Immature natural killer cell (primary cell): Measurements from ENCODE around the gene CTCF. TPM values are rescaled to one million over a fixed set of nuclear protein-coding genes. Genes with fewer than 3 reads are reported as not detected.
"Not testable (repeated sequence)": the region's sequence is repeated elsewhere in the genome, so short reads cannot be mapped to it uniquely, and the experiment has no call there.

ENCODE experiments used
- DNase-seq, 3 donors: peaks; one replicate each; pipeline ENCODE4 v3.0.0; 2022; ENCODE audit warnings: mixed read lengths in 1 of 3
- H3K27ac Mint-ChIP-seq, 6 donors: one replicate each; pipeline ENCODE4 v1.8.0; 2020; ENCODE audit warnings: mixed read lengths in 6 of 6, mild to moderate bottlenecking in 5 of 6, inconsistent platforms in 4 of 6, moderate library complexity in 3 of 6
- H3K27me3 Mint-ChIP-seq, 3 donors: one replicate each; pipeline ENCODE4 v1.8.0; 2020 to 2021; ENCODE audit warnings: low read depth in 3 of 3, mild to moderate bottlenecking in 3 of 3, mixed read lengths in 3 of 3, moderate library complexity in 3 of 3, inconsistent platforms in 1 of 3
- H3K36me3 Mint-ChIP-seq, 3 donors: one replicate each; pipeline ENCODE4 v1.8.0; 2020; ENCODE audit warnings: mixed read lengths in 3 of 3, inconsistent platforms in 2 of 3, mild to moderate bottlenecking in 2 of 3
- H3K4me1 Mint-ChIP-seq, 2 donors: one replicate each; pipeline ENCODE4 v1.8.0; 2020; ENCODE audit warnings: inconsistent platforms in 2 of 2, mild to moderate bottlenecking in 2 of 2, mixed read lengths in 2 of 2, moderate library complexity in 1 of 2
- H3K4me3 Mint-ChIP-seq, 5 donors: one replicate each; pipeline ENCODE4 v1.8.0; 2020; ENCODE audit warnings: mild to moderate bottlenecking in 5 of 5, mixed read lengths in 5 of 5, inconsistent platforms in 3 of 5, moderate library complexity in 3 of 5
- H3K9me3 Mint-ChIP-seq, 6 donors: one replicate each; pipeline ENCODE4 v1.8.0; 2020; ENCODE audit warnings: mild to moderate bottlenecking in 6 of 6, mixed read lengths in 6 of 6, inconsistent platforms in 4 of 6, moderate library complexity in 3 of 6
- polyA plus RNA-seq, 3 donors: library from polyadenylated mRNA; unstranded; fragments of 300-500 nt; fragmentation: Illumina TruSeq; gene quantifications; one replicate each; pipeline ENCODE4 v1.2.3, GENCODE V29; 2021

CTCF gene
- polyA plus RNA-seq = 10 to 100 TPM; 24.8 to 60.4 (median 28.4) TPM

DNA sequence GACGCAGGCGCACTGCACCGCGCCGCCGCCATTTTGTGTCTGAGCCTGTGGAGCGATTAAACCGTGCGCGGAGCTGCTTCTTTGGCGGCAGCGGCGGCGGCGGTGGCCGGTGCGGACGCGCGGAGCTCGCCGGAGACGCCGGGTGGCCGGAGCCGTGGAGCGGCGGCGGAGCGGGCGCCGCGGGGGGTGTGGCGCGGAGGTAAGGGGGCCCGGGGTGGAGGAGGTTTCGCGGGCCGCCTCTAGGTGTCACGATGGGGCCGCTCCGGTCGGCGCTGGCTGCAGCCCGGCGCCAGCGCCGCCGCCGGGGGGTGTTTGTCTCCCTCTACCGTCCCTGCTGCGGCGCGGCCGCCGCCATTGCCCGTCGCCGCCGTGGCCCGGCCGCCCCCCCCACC, at the start of gene CTCF:
CTCF (plus strand) TSS at position 1 of the 392 bp plus-strand sequence. CDS start 48,307 bp downstream, outside the sequence.
- H3K4me3 Mint-ChIP-seq = peak within 1 kb of the TSS; percentile 84 to 91 (median 90)
- H3K27ac Mint-ChIP-seq = peak within 1 kb of the TSS; percentile 89 to 96 (median 92)
- DNase-seq = peak in 1 of 3 donors; percentile 91
- no peaks in the 10 kb centered on the region for H3K36me3 Mint-ChIP-seq
- H3K27me3 Mint-ChIP-seq = peaks cover 3 to 5% (median 3%) of the 10 kb centered on the region in 3 donors
- no peaks in the 10 kb centered on the region for H3K9me3 Mint-ChIP-seq
- peaks cover 33 to 39% of the 10 kb centered on the region in 2 donors for H3K4me1 Mint-ChIP-seq

GRCh38 chr16:67513892-67514291, 48.4 kb upstream of the CTCF start:
- H3K27ac Mint-ChIP-seq, H3K9me3 Mint-ChIP-seq, H3K4me3 Mint-ChIP-seq, H3K36me3 Mint-ChIP-seq, H3K27me3 Mint-ChIP-seq, DNase-seq: not testable (repeated sequence)
- H3K4me1 Mint-ChIP-seq = peaks cover 23 to 27% of the 10 kb centered on the region in 2 donors

- Mint-ChIP-seq H3K4me3 (peak overlapping the region in 2 of 5 donors; percentile 60 to 64), H3K9me3 (no peaks in the 10 kb centered on the region), H3K27me3 (no peaks in the 10 kb centered on the region), H3K27ac (peak overlapping the region in 5 of 6 donors; percentile 9 to 89 (median 83)), H3K4me1 (peaks cover 24 to 28% of the 10 kb centered on the region in 2 donors), H3K36me3 (no peaks in the 10 kb centered on the region)
- DNase-seq = peak; percentile 78 to 83 (median 79)
These were observed 47.9 kb upstream of the CTCF start for GRCh38 chr16:67514382-67514828.

DNA sequence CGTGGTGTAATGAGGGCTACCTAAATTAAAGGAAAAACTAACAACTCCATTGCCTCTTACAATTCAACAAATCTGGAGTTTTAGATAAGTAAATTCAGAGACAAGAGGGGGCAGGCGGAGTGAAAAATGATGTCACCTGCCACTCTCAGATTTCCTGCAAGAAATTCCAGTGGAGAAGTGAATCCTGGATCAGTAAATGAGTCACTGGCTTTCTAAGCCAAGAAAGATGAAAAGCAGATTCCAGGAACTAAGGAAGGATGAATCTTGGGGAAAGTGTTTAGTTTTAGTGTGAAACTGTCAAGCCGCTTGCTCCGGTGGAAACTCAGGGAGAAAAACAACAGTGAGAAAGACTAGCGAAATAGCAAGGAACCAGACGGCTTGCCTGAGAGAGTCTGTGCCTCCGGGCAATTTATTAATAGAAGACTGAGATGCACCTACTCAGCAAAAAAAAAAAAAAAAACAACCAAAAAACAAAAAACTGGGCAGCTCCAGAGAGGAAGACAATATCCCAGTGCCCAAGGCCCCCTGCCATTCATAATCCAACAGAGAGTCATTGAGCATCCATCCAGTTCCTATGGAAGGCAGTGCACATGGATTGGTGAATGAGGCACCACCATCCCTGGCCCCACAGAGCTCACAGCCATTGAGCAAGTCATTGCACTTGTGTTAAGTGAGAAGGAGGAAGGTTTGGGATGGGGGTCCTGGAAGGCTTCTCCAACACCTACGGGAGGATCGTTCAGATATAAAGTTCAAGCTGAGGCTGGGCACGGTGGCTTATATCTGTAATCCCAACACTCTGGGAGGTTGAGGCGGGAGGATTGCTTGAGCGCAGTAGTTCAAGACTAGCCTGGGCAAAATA, 45.8 kb upstream of the CTCF start:
- DNase-seq = no peak
- H3K27ac Mint-ChIP-seq = peak overlapping the region in 3 of 6 donors; percentile 32 to 51 (median 46)
- H3K4me1 Mint-ChIP-seq = peaks cover 29 to 34% of the 10 kb centered on the region in 2 donors
- H3K4me3 Mint-ChIP-seq = no peak overlapping the region
- H3K9me3 Mint-ChIP-seq = no peaks in the 10 kb centered on the region
- no peaks in the 10 kb centered on the region for H3K36me3 Mint-ChIP-seq
- peaks cover 4 to 5% (median 5%) of the 10 kb centered on the region in 3 donors for H3K27me3 Mint-ChIP-seq

DNA sequence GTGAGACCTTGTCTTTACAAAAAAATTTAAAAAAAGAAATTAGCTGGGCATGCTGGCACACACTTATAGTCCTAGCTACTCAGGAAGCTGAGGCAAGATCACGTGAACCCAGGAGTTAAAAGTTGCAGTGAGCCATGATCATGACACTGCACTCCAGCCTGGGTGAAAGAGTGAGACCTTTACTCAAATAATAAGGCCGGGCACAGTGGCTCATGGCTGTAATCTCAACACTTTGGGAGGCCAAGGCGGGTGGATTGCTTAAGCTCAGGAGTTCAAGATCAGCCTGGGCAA, 45.2 kb upstream of the CTCF start:
- H3K27ac Mint-ChIP-seq = peak overlapping the region in 1 of 6 donors; percentile 51

GRCh38 chr16:67517661-67518423, 44.5 kb upstream of the CTCF start:
- Mint-ChIP-seq H3K4me3 (no peak overlapping the region), H3K4me1 (peaks cover 32 to 39% of the 10 kb centered on the region in 2 donors), H3K27ac (peak overlapping the region in 2 of 6 donors; percentile 45 to 49), H3K9me3 (no peaks in the 10 kb centered on the region), H3K27me3 (peaks cover 4 to 9% (median 8%) of the 10 kb centered on the region in 3 donors), H3K36me3 (no peaks in the 10 kb centered on the region)
- no peak for DNase-seq

More for the DNA sequence above, 45.2 kb upstream of the CTCF start:
- H3K4me3 Mint-ChIP-seq = no peak overlapping the region
- H3K36me3 Mint-ChIP-seq = no peaks in the 10 kb centered on the region
- no peaks in the 10 kb centered on the region for H3K9me3 Mint-ChIP-seq
- H3K27me3 Mint-ChIP-seq = peaks cover 4 to 6% (median 5%) of the 10 kb centered on the region in 3 donors
- peaks cover 32 to 36% of the 10 kb centered on the region in 2 donors for H3K4me1 Mint-ChIP-seq
- no peak for DNase-seq

GRCh38 chr16:67518676-67519075, 43.6 kb upstream of the CTCF start:
- H3K9me3 Mint-ChIP-seq = no peaks in the 10 kb centered on the region
- no peak for DNase-seq
- H3K27ac Mint-ChIP-seq = peak overlapping the region in 5 of 6 donors; percentile 49 to 86 (median 80)
- peaks cover 4 to 10% (median 8%) of the 10 kb centered on the region in 3 donors for H3K27me3 Mint-ChIP-seq
- H3K36me3 Mint-ChIP-seq = no peaks in the 10 kb centered on the region
- peak overlapping the region; percentile 35 to 61 (median 54) for H3K4me3 Mint-ChIP-seq
- H3K4me1 Mint-ChIP-seq = peaks cover 32 to 39% of the 10 kb centered on the region in 2 donors

GRCh38 chr16:67519242-67519641, 43.1 kb upstream of the CTCF start:
- DNase-seq = no peak
- H3K4me3 Mint-ChIP-seq = peak overlapping the region in 2 of 5 donors; percentile 15 to 22
- peak overlapping the region in 2 of 6 donors; percentile 26 to 85 for H3K27ac Mint-ChIP-seq
- H3K9me3 Mint-ChIP-seq = no peaks in the 10 kb centered on the region
- H3K27me3 Mint-ChIP-seq = peaks cover 4 to 10% (median 10%) of the 10 kb centered on the region in 3 donors
- no peaks in the 10 kb centered on the region for H3K36me3 Mint-ChIP-seq
- H3K4me1 Mint-ChIP-seq = peaks cover 29 to 38% of the 10 kb centered on the region in 2 donors

- DNase-seq = peak; percentile 92 to 95 (median 93)
- Mint-ChIP-seq H3K4me1 (peaks cover 24 to 33% of the 10 kb centered on the region in 2 donors), H3K9me3 (no peaks in the 10 kb centered on the region), H3K4me3 (peak overlapping the region; percentile 92 to 96 (median 94)), H3K27me3 (peaks cover 4 to 10% (median 10%) of the 10 kb centered on the region in 3 donors), H3K36me3 (no peaks in the 10 kb centered on the region), H3K27ac (peak overlapping the region; percentile 98 to 99 (median 98))
These were observed 41.1 kb upstream of the CTCF start for GRCh38 chr16:67521095-67521804.

DNA sequence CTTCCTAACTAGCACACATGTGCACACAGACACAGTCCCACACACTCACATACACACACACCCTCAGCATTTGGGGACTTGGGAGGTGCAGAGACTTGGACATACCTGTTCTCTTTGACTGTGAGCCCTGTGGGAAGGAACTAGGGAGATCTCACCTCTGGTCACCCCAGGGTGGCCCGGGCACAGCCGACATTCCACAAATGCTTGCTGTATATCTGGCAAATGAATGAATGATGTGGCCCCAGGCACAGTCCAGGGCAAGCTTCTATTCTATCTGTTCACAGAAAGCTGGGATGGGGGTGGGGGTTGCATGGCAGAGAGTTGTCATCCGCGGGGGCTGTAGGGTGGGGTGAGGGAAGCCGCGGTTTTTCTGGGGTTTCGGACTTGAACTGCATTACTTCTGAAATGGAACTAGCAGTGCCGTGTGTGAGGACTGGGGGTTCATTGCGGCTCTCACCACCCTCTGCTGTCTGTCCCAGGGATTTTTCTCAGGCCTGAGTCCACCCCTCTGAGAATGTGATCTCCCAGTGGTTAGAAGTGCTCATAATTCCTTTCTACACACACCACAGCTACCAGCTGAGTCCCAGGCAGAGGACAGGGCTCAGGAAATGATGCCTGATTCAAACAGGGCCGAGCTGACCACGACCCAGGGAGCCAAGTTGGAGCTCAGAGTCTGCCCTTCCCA, 37.0 kb upstream of the CTCF start:
- Mint-ChIP-seq H3K9me3 (no peaks in the 10 kb centered on the region), H3K27ac (no peak overlapping the region), H3K4me1 (peaks cover 18 to 23% of the 10 kb centered on the region in 2 donors), H3K4me3 (no peak overlapping the region), H3K27me3 (peaks cover 10 to 13% (median 11%) of the 10 kb centered on the region in 3 donors), H3K36me3 (no peaks in the 10 kb centered on the region)
- DNase-seq = no peak

DNA sequence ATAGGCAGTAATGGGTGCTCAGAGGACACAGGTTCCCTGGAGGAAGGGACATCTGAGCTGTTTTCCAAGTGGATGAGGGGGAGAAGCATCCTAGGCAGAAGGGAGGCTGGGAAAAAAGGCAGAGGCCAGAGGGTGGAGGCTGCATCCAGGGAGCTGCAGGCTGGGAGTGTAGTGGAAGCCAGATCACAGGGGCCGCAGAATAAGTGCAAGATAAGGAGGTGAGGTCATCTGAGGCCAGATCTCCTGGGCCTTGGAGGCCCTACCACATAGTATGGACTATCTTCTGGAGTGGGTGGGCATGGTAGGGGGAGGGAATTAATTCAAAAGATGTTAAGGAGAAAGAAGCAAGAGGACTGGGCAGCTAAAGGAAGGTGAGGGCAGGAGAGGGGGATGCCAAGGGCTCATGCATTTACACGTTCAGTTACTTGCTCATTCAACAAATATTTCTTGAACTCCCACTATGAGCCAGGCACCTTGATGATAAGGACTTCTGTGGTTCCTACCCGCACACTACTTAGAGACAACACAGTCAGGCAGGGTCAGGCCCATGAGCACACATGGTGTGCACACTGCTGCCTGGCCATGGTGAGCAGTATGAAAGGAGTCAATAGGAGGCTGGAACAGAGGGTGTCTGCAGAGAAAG, 36.1 kb upstream of the CTCF start:
- Mint-ChIP-seq H3K4me3 (peak overlapping the region in 4 of 5 donors; percentile 2 to 64 (median 30)), H3K4me1 (peaks cover 21 to 26% of the 10 kb centered on the region in 2 donors), H3K9me3 (no peaks in the 10 kb centered on the region), H3K27me3 (peaks cover 8 to 12% (median 9%) of the 10 kb centered on the region in 3 donors), H3K36me3 (no peaks in the 10 kb centered on the region), H3K27ac (peak overlapping the region in 1 of 6 donors; percentile 31)
- no peak for DNase-seq

- Mint-ChIP-seq H3K4me1 (peaks cover 20 to 22% of the 10 kb centered on the region in 2 donors), H3K27me3 (peaks cover 0 to 10% (median 6%) of the 10 kb centered on the region in 3 donors), H3K9me3 (no peaks in the 10 kb centered on the region), H3K4me3 (peak within 1 kb of the TSS; percentile 85 to 95 (median 87)), H3K27ac (peak within 1 kb of the TSS in 5 of 6 donors; percentile 77 to 88 (median 83)), H3K36me3 (no peaks in the 10 kb centered on the region)
- peak in 2 of 3 donors; percentile 36 to 41 for DNase-seq
These were observed 34.0 kb upstream of the CTCF start, which contains the start of gene RIPOR1 for GRCh38 chr16:67528222-67528869. Gene RIPOR1, plus strand, starts transcription at chr16:67528829. Its CDS starts 9,618 bp downstream, at chr16:67538447.
